Measurements from ENCODE around the gene ALKBH1. TPM values are rescaled to one million over a fixed set of nuclear protein-coding genes. Genes with fewer than 3 reads are reported as not detected.

Gene ALKBH1
- total and polyA plus RNA-seq, 2 donors (not counting 1 experiment from before 2014, with no cell fraction given) = 11.5 to 12.1 TPM

GRCh38 chr14:77717608-77718305 lies 9.9 kb upstream of the ALKBH1 start:
- no peak overlapping the region for H3K9ac ChIP-seq (ENCODE audit: insufficient read depth, low read length)

DNA sequence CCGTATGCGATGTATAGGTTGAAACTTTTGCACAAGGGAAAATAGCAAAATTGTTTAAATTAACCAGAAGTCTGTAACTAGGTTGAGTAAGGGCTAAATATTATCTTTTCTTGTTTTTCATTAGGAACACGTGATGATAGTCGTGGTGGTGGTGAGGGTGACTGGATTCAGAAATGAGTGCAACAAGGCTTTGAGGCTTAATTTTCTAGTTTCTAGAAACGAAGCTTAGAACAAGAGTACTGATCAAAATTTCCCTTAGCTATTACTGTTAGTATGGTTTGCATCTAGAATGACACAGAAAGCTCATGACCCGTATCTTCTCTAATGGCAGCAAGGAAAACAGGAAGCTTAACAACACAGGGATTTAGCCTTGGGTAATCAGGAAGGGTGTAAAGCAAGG lies 7.1 kb upstream of the ALKBH1 start:
- Histone ChIP-seq H3K4me3 (replicated peaks in 1 of 4; ENCODE audit: control extremely low read depth in 1 of 4, insufficient read depth in 1 of 4, low read depth in 3 of 4, low read length in 4 of 4) (no peak overlapping the region), H3K27ac (ENCODE audit: insufficient read depth, low read length) (no peak overlapping the region), H3K9ac (ENCODE audit: insufficient read depth, low read length) (no peak overlapping the region), H3K27me3 (ENCODE audit: control insufficient read depth, insufficient read depth, low read length) (no peaks in the 10 kb centered on the region), H2AFZ (ENCODE audit: low read length) (no peak overlapping the region), H3K79me2 (ENCODE audit: control insufficient read depth, insufficient read depth, low read length) (peaks cover 18% of the 10 kb centered on the region), H4K20me1 (ENCODE audit: control insufficient read depth, extremely low read depth, insufficient read depth, low read length) (peaks cover 1% of the 10 kb centered on the region), H3K4me1 (ENCODE audit: control insufficient read depth, extremely low read depth, insufficient read depth, low read length) (no peaks in the 10 kb centered on the region), H3K36me3 (ENCODE audit: control insufficient read depth, insufficient read depth, low read length) (peaks cover 8% of the 10 kb centered on the region), H3K9me3 (ENCODE audit: control insufficient read depth, insufficient read depth, low read depth, low read length) (no peaks in the 10 kb centered on the region), H3K4me2 (ENCODE audit: extremely low read depth, insufficient read depth, low read length) (no peak overlapping the region)
- TF ChIP-seq EZH2 (IDR thresholded peaks at IDR 0.05; ENCODE audit: low read length, missing control alignments) (no peak), CTCF (conservative IDR thresholded peaks at IDR 0.05 in 1 of 2, IDR thresholded peaks at IDR 0.05 in 1 of 2; ENCODE audit: low read depth in 1 of 2, low read length in 2 of 2) (no peak)
- no peak for DNase-seq (ENCODE audit: low read depth in 2 of 2)

More at GRCh38 chr14:77717608-77718305, 9.9 kb upstream of the ALKBH1 start:
- H4K20me1 ChIP-seq (ENCODE audit: control insufficient read depth, extremely low read depth, insufficient read depth, low read length) = peaks cover 1% of the 10 kb centered on the region
- DNase-seq (ENCODE audit: low read depth in 2 of 2) = no peak
- no peaks in the 10 kb centered on the region for H3K9me3 ChIP-seq (ENCODE audit: control insufficient read depth, insufficient read depth, low read depth, low read length)
- H3K79me2 ChIP-seq (ENCODE audit: control insufficient read depth, insufficient read depth, low read length) = peaks cover 6% of the 10 kb centered on the region
- H3K27ac ChIP-seq (ENCODE audit: insufficient read depth, low read length) = no peak overlapping the region
- H3K4me2 ChIP-seq (ENCODE audit: extremely low read depth, insufficient read depth, low read length) = no peak overlapping the region
- H3K4me3 ChIP-seq (replicated peaks in 1 of 4; ENCODE audit: control extremely low read depth in 1 of 4, insufficient read depth in 1 of 4, low read depth in 3 of 4, low read length in 4 of 4) = no peak overlapping the region
- no peaks in the 10 kb centered on the region for H3K27me3 ChIP-seq (ENCODE audit: control insufficient read depth, insufficient read depth, low read length)
- H3K36me3 ChIP-seq (ENCODE audit: control insufficient read depth, insufficient read depth, low read length) = peaks cover 3% of the 10 kb centered on the region
- no peak overlapping the region for H2AFZ ChIP-seq (ENCODE audit: low read length)
- TF ChIP-seq EZH2 (IDR thresholded peaks at IDR 0.05; ENCODE audit: low read length, missing control alignments) (no peak), CTCF (conservative IDR thresholded peaks at IDR 0.05 in 1 of 2, IDR thresholded peaks at IDR 0.05 in 1 of 2; ENCODE audit: low read depth in 1 of 2, low read length in 2 of 2) (no peak)
- no peaks in the 10 kb centered on the region for H3K4me1 ChIP-seq (ENCODE audit: control insufficient read depth, extremely low read depth, insufficient read depth, low read length)

- H3K36me3 ChIP-seq (ENCODE audit: control insufficient read depth, insufficient read depth, low read length) = peaks cover 5% of the 10 kb centered on the region
- no peak overlapping the region for H3K9ac ChIP-seq (ENCODE audit: insufficient read depth, low read length)
- no peak overlapping the region for H3K27ac ChIP-seq (ENCODE audit: insufficient read depth, low read length)
- H4K20me1 ChIP-seq (ENCODE audit: control insufficient read depth, extremely low read depth, insufficient read depth, low read length) = no peaks in the 10 kb centered on the region
- no peak overlapping the region for H3K4me2 ChIP-seq (ENCODE audit: extremely low read depth, insufficient read depth, low read length)
- H2AFZ ChIP-seq (ENCODE audit: low read length) = no peak overlapping the region
- H3K9me3 ChIP-seq (ENCODE audit: control insufficient read depth, insufficient read depth, low read depth, low read length) = no peaks in the 10 kb centered on the region
- H3K4me1 ChIP-seq (ENCODE audit: control insufficient read depth, extremely low read depth, insufficient read depth, low read length) = peaks cover 3% of the 10 kb centered on the region
- H3K4me3 ChIP-seq (replicated peaks in 1 of 4; ENCODE audit: control extremely low read depth in 1 of 4, insufficient read depth in 1 of 4, low read depth in 3 of 4, low read length in 4 of 4) = no peak overlapping the region
- TF ChIP-seq CTCF (conservative IDR thresholded peaks at IDR 0.05 in 1 of 2, IDR thresholded peaks at IDR 0.05 in 1 of 2; ENCODE audit: low read depth in 1 of 2, low read length in 2 of 2) (no peak), EZH2 (IDR thresholded peaks at IDR 0.05; ENCODE audit: low read length, missing control alignments) (no peak)
- no peak for DNase-seq (ENCODE audit: low read depth in 2 of 2)
- no peaks in the 10 kb centered on the region for H3K27me3 ChIP-seq (ENCODE audit: control insufficient read depth, insufficient read depth, low read length)
- H3K79me2 ChIP-seq (ENCODE audit: control insufficient read depth, insufficient read depth, low read length) = peaks cover 58% of the 10 kb centered on the region
Measured at GRCh38 chr14:77710364-77710763, 2.5 kb upstream of the ALKBH1 start.
